Activated CD4-positive, alpha-beta memory T cell treated with anti-CD3 and anti-CD28 coated beads for 36 hours (primary cell): ENCODE measurements around the gene IQUB. TPM values are rescaled to one million over a fixed set of nuclear protein-coding genes. Genes with fewer than 3 reads are reported as not detected.

ENCODE experiments used
- CTCF ChIA-PET: fragments of 350-600 bp; sonication (Branson Sonifier 250); formaldehyde crosslinking; loops from one replicate; lab custom pipeline; 2021; ENCODE audit warnings: antibody characterized with exemption, inconsistent platforms; lab: Charles Lee
- POLR2A ChIA-PET: fragments of 350-600 bp; sonication (Branson Sonifier 250); formaldehyde crosslinking; loops from one replicate; lab custom pipeline; 2021; ENCODE audit warnings: antibody characterized with exemption; lab: Charles Lee
- DNase-seq: peaks from one replicate; pipeline ENCODE4 v3.0.0-alpha.2; 2020
- H3K27ac Mint-ChIP-seq: one replicate; pipeline ENCODE4 v1.8.0; 2021; ENCODE audit warnings: mixed read lengths
- H3K27me3 Mint-ChIP-seq: one replicate; pipeline ENCODE4 v1.8.0; 2021; ENCODE audit warnings: mixed read lengths
- H3K36me3 Mint-ChIP-seq: one replicate; pipeline ENCODE4 v1.8.0; 2021; ENCODE audit warnings: mixed read lengths
- H3K4me1 Mint-ChIP-seq: one replicate; pipeline ENCODE4 v1.8.0; 2021; ENCODE audit warnings: low read depth, mixed read lengths
- H3K4me3 Mint-ChIP-seq: one replicate; pipeline ENCODE4 v1.8.0; 2021; ENCODE audit warnings: mild to moderate bottlenecking, mixed read lengths
- H3K9me3 Mint-ChIP-seq: one replicate; pipeline ENCODE4 v1.8.0; 2021; ENCODE audit warnings: mixed read lengths
- intact Hi-C: fragments of 100-400 bp; cut with micrococcal nuclease; formaldehyde crosslinking; loops from one replicate; pipeline ENCODE4 v1.15.1; 2023
- total RNA-seq, 2 experiments: library from RNA; stranded (reverse); gene quantifications; one replicate each; pipeline ENCODE4 v1.2.3, GENCODE V29; 2021

Gene IQUB
- total RNA-seq, result under 1 TPM in 1 of 2 experiments, not detected in 1; 0.10 TPM

DNA sequence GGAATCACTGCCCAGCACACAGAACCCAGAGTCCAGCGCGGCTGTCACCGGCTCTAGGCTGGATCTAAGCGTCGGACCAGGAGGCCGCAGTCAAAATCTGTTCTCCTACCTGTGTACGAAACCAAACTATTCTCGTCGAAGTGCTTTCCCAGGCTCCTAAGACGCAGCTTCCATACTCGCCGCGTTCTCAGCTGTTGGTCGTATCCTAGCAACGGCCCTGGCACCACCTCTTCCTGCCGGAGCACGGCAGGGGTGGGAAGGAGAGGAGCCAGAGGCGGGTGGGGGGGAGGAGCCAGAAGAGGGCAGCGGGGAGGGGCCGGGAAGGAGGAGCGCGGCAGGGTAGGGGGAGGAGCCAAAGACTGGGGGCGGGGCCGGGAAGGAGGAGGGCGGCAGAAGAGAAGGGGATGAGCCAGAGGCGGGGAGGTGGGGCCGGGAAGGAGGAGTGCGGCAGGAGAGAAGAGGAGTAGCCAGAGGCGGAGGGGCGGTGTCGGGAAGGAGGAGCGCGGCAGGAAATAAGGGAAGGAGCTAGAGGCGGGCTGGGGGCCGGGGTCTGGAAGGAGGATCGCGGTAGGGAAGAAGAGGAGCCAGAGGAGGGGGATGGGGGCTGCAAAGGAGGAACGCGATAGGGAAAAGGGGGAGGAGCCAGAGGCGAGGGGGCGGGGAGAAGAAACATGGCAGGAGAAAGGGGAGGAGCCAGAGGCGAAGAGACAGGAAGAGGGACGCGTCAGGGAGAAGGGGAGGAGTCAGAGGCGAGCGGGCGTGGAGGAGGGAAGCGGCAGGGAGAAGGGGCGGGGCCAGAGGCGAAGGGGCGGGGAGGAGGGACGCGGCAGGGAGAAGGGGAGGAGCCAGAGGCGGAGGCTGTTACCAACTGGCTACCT lies at the start of gene IQUB:
Gene IQUB, minus strand, starts transcription at position 213 of the 878 bp plus-strand sequence. CDS start 22,255 bp downstream, outside the sequence.
- H3K27me3 Mint-ChIP-seq, result peaks cover 20% of the 10 kb centered on the region
- peak within 1 kb of the TSS; percentile 78 for H3K4me3 Mint-ChIP-seq
- H3K27ac Mint-ChIP-seq, result peak within 1 kb of the TSS; percentile 72
- intact Hi-C loops, result loop anchor here (1.0 kb wide), 3 partner anchors 23 to 215 kb away; partner anchors contain the start of genes NDUFA5 and WASL
- no peaks in the 10 kb centered on the region for H3K9me3 Mint-ChIP-seq
- no peaks in the 10 kb centered on the region for H3K36me3 Mint-ChIP-seq
- ChIA-PET POLR2A (interaction anchor here (0.7 to 1.2 kb wide), 3 partner anchors 23 to 214 kb away, joined by 3 to 4 read pairs (median 3); partner anchors contain the start of genes NDUFA5 and WASL), CTCF (interaction anchor here (1.4 to 2.1 kb wide), 2 partner anchors 23 to 40 kb away, joined by 3 to 10 read pairs; partner anchors contain the start of gene NDUFA5)
- peaks cover 29% of the 10 kb centered on the region for H3K4me1 Mint-ChIP-seq
- peak; percentile 98 for DNase-seq

DNA sequence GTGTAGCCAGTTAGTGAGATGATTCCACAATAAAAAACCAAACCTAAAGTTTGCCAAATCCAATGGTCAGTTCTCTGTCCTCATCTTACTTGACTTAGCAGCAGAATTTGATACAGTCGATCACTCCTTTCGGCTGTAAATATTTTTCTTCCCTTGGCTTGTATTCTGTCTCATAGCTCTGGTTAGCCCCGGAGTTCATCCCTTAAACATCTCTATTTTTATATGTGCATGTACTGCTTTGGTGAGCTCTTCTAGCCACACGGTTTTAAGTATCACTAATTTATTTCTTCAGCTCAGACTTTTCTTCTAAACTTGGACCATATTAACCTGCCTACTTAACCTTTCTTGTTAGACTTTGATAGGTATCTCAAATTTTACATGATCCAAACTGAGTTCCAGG lies 49.4 kb upstream of the IQUB start:
- POLR2A ChIA-PET, result no interaction called here
- Mint-ChIP-seq H3K9me3 (no peaks in the 10 kb centered on the region), H3K27me3 (peaks cover 9% of the 10 kb centered on the region), H3K4me3 (no peak overlapping the region), H3K27ac (no peak overlapping the region), H3K36me3 (no peaks in the 10 kb centered on the region), H3K4me1 (no peaks in the 10 kb centered on the region)
- intact Hi-C loops, result no loop called here
- DNase-seq, result no peak
- CTCF ChIA-PET, result interaction anchor here (2.1 kb wide), 1 partner anchor 41 kb away, joined by 7 read pairs; no protein-coding TSS in a partner anchor

DNA sequence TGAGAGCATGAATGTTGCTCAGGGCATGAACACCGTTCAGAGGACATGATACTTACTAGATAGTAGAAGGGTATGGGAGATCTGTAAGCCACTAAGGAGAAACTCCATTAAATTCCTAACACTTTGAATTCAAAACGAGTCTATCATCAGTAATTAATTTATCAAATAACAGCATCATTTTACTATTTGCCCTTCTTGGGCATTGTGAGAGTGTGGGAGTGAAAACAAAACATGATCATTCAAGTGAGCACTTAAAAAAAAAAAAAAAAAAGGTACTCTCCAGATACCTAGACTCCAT lies 46.7 kb upstream of the IQUB start:
- Mint-ChIP-seq H3K27ac (no peak overlapping the region), H3K9me3 (no peaks in the 10 kb centered on the region), H3K36me3 (no peaks in the 10 kb centered on the region), H3K27me3 (peaks cover 14% of the 10 kb centered on the region), H3K4me1 (no peaks in the 10 kb centered on the region), H3K4me3 (no peak overlapping the region)
- ChIA-PET POLR2A (no interaction called here), CTCF (interaction anchor here (0.6 to 1.2 kb wide), 4 partner anchors 57 to 140 kb away, joined by 3 read pairs; no protein-coding TSS in a partner anchor)
- no peak for DNase-seq
- intact Hi-C loops, result no loop called here

GRCh38 chr7:123580406-123581161 lies 46.2 kb upstream of the IQUB start:
- no peak for DNase-seq
- POLR2A ChIA-PET, result no interaction called here
- H3K27ac Mint-ChIP-seq, result no peak overlapping the region
- H3K27me3 Mint-ChIP-seq, result peaks cover 14% of the 10 kb centered on the region
- CTCF ChIA-PET, result interaction anchor here (1.1 to 1.2 kb wide), 3 partner anchors 57 to 121 kb away, joined by 3 read pairs; no protein-coding TSS in a partner anchor
- no peaks in the 10 kb centered on the region for H3K36me3 Mint-ChIP-seq
- H3K9me3 Mint-ChIP-seq, result no peaks in the 10 kb centered on the region
- no peak overlapping the region for H3K4me3 Mint-ChIP-seq
- H3K4me1 Mint-ChIP-seq, result no peaks in the 10 kb centered on the region
- intact Hi-C loops, result no loop called here

GRCh38 chr7:123579416-123579815 lies 45.0 kb upstream of the IQUB start:
- Mint-ChIP-seq H3K36me3 (no peaks in the 10 kb centered on the region), H3K4me3 (no peak overlapping the region), H3K27me3 (peaks cover 14% of the 10 kb centered on the region), H3K9me3 (no peaks in the 10 kb centered on the region), H3K27ac (no peak overlapping the region), H3K4me1 (no peaks in the 10 kb centered on the region)
- ChIA-PET CTCF (no interaction called here), POLR2A (no interaction called here)
- no peak for DNase-seq
- intact Hi-C loops, result no loop called here

- no peak for DNase-seq
- POLR2A ChIA-PET, result no interaction called here
- CTCF ChIA-PET, result interaction anchor here (1.3 to 1.6 kb wide), 2 partner anchors 8 to 79 kb away, joined by 3 to 4 read pairs; no protein-coding TSS in a partner anchor
- Mint-ChIP-seq H3K4me3 (no peak overlapping the region), H3K4me1 (no peaks in the 10 kb centered on the region), H3K27me3 (peaks cover 10% of the 10 kb centered on the region), H3K36me3 (no peaks in the 10 kb centered on the region), H3K9me3 (no peaks in the 10 kb centered on the region), H3K27ac (no peak overlapping the region)
- intact Hi-C loops, result no loop called here
Measured at GRCh38 chr7:123573896-123574467, 39.6 kb upstream of the IQUB start.

GRCh38 chr7:123573341-123573740 lies 38.9 kb upstream of the IQUB start:
- no peak overlapping the region for H3K4me3 Mint-ChIP-seq
- H3K27ac Mint-ChIP-seq, result no peak overlapping the region
- H3K27me3 Mint-ChIP-seq, result peaks cover 8% of the 10 kb centered on the region
- no peaks in the 10 kb centered on the region for H3K36me3 Mint-ChIP-seq
- no peak for DNase-seq
- intact Hi-C loops, result no loop called here
- H3K4me1 Mint-ChIP-seq, result no peaks in the 10 kb centered on the region
- CTCF ChIA-PET, result interaction anchor here (1.3 to 1.6 kb wide), 2 partner anchors 9 to 79 kb away, joined by 3 to 4 read pairs; no protein-coding TSS in a partner anchor
- no peaks in the 10 kb centered on the region for H3K9me3 Mint-ChIP-seq
- POLR2A ChIA-PET, result no interaction called here

DNA sequence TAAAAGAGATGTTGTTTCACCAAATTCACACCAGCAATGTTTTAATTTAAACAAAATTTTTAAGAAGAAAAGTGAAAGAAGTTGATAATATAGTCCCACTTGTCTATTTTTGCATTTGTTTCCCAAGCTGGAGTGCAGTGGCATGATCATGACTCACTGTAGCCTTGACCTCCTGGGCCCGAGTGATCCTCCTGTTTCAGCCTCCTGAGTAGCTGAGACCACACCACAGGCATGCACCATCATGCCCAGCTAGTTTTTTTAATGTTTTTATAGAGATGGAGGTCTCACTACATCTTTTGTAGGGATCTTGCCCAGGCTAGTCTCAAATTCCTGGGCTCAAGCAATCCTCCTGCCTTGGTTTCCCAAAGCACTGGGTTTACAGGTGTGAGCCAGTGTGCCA lies 37.3 kb upstream of the IQUB start:
- Mint-ChIP-seq H3K27ac (no peak overlapping the region), H3K9me3 (no peaks in the 10 kb centered on the region), H3K36me3 (no peaks in the 10 kb centered on the region), H3K27me3 (peaks cover 2% of the 10 kb centered on the region), H3K4me1 (no peaks in the 10 kb centered on the region), H3K4me3 (no peak overlapping the region)
- ChIA-PET CTCF (no interaction called here), POLR2A (no interaction called here)
- intact Hi-C loops, result no loop called here
- no peak for DNase-seq

GRCh38 chr7:123571187-123571586 lies 36.8 kb upstream of the IQUB start:
- peaks cover 2% of the 10 kb centered on the region for H3K27me3 Mint-ChIP-seq
- CTCF ChIA-PET, result no interaction called here
- POLR2A ChIA-PET, result no interaction called here
- no peak for DNase-seq
- no peak overlapping the region for H3K4me3 Mint-ChIP-seq
- no peaks in the 10 kb centered on the region for H3K4me1 Mint-ChIP-seq
- no peak overlapping the region for H3K27ac Mint-ChIP-seq
- intact Hi-C loops, result no loop called here
- H3K36me3 Mint-ChIP-seq, result no peaks in the 10 kb centered on the region
- H3K9me3 Mint-ChIP-seq, result no peaks in the 10 kb centered on the region

GRCh38 chr7:123570390-123571182 lies 36.2 kb upstream of the IQUB start:
- POLR2A ChIA-PET, result no interaction called here
- no peaks in the 10 kb centered on the region for H3K9me3 Mint-ChIP-seq

DNA sequence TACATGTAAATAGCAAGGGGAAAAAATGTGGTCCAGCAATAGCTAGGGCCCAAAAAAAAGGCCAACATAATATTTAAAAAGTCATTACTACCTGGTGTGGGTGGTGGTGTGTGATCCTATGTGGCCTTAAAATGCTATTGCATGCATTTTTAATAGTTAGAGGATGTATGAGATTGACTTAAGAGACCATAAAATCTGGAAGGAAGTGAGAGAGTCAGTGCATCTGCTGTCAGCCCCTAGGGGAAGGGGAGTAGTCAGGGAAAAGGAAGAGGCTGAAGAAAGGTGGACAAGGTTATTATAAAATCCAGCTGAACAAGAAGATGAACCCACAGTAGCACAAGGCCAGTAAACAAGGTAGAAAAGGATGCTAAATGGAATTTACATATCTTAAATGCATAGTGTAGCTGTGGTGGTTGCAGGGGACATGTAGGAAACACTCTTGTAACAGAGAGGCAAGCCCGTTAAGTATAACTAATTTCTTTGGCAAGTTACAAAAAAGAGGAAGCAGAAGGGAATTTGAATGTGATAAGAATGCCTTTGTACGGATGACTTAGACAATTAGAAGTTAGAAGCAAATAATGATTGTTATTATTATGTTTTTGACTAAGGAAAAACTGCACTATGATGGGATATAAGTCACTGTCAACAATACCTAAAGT lies 35.1 kb upstream of the IQUB start:
- intact Hi-C loops, result no loop called here
- ChIA-PET POLR2A (no interaction called here), CTCF (interaction anchor here (1.1 kb wide), 1 partner anchor 75 kb away, joined by 3 read pairs; no protein-coding TSS in a partner anchor)
- Mint-ChIP-seq H3K36me3 (no peaks in the 10 kb centered on the region), H3K4me3 (no peak overlapping the region), H3K9me3 (no peaks in the 10 kb centered on the region), H3K27ac (no peak overlapping the region), H3K27me3 (peaks cover 2% of the 10 kb centered on the region), H3K4me1 (no peaks in the 10 kb centered on the region)
- DNase-seq, result no peak

More at GRCh38 chr7:123570390-123571182, 36.2 kb upstream of the IQUB start:
- H3K27ac Mint-ChIP-seq, result no peak overlapping the region
- no peaks in the 10 kb centered on the region for H3K36me3 Mint-ChIP-seq
- intact Hi-C loops, result no loop called here
- CTCF ChIA-PET, result no interaction called here
- no peak overlapping the region for H3K4me3 Mint-ChIP-seq
- H3K27me3 Mint-ChIP-seq, result peaks cover 2% of the 10 kb centered on the region
- DNase-seq, result no peak
- no peaks in the 10 kb centered on the region for H3K4me1 Mint-ChIP-seq
